Choroid plexus epithelial cell (primary cell): ENCODE results near the gene WDR36.
A peak's percentile ranks its signal among the peaks of the same experiment; 100 is the strongest.

Experiments used
- DNase-seq: peaks from one replicate; pipeline ENCODE4 v3.0.0-alpha.2; 2010; ENCODE audit warnings: low read depth
- H3K4me3 ChIP-seq: 2 replicates; pipeline ENCODE4 v1.5.1; 2011; ENCODE audit warnings: low read depth, mild to moderate bottlenecking, control low read depth, low read length, moderate library complexity
- CTCF ChIP-seq: conservative IDR thresholded peaks from 2 replicates; pipeline ENCODE4 v1.5.1; 2011; ENCODE audit warnings: low read depth, mild to moderate bottlenecking, control low read depth, inconsistent platforms, low read length, moderate library complexity

Gene WDR36

GRCh38 chr5:111124793-111125192 is 32.6 kb downstream of the WDR36 start:
- TF ChIP-seq CTCF = no peak
- H3K4me3 ChIP-seq = no peak overlapping the region
- no peak for DNase-seq

- no peak for DNase-seq
- no peak for TF ChIP-seq CTCF
- H3K4me3 ChIP-seq = no peak overlapping the region
These were observed 34.7 kb downstream of the WDR36 start for GRCh38 chr5:111126896-111127295.

GRCh38 chr5:111127453-111128195 is 35.5 kb downstream of the WDR36 start:
- no peak overlapping the region for H3K4me3 ChIP-seq
- no peak for TF ChIP-seq CTCF
- no peak for DNase-seq

- no peak overlapping the region for H3K4me3 ChIP-seq
- DNase-seq = peak; percentile 77
These were observed 37.8 kb downstream of the WDR36 start for GRCh38 chr5:111129938-111130337.

GRCh38 chr5:111131356-111131755 is 39.2 kb downstream of the WDR36 start:
- no peak for TF ChIP-seq CTCF
- no peak for DNase-seq
- H3K4me3 ChIP-seq = no peak overlapping the region

More at GRCh38 chr5:111129938-111130337, 37.8 kb downstream of the WDR36 start:
- TF ChIP-seq CTCF = no peak

GRCh38 chr5:111132076-111132475 is 39.9 kb downstream of the WDR36 start:
- no peak for DNase-seq
- TF ChIP-seq CTCF = no peak

More at GRCh38 chr5:111132076-111132475, 39.9 kb downstream of the WDR36 start:
- H3K4me3 ChIP-seq = no peak overlapping the region
